A673 (cell line): Measurements from ENCODE around the gene NET1. TPM values are rescaled to one million over a fixed set of nuclear protein-coding genes. Genes with fewer than 3 reads are reported as not detected.

Experiments used
- BruUV-seq: library from RNA; stranded (reverse); fragments of 400-500 nt; replicated peaks from 2 replicates; lab custom pipeline; 2021; lab: Mats Ljungman, UMichigan
- CTCF ChIA-PET: fragments of 300-600 bp; sonication (Branson Sonifier 250); formaldehyde crosslinking; loops from one replicate; lab custom pipeline; 2022; ENCODE audit warnings: antibody characterized with exemption; lab: Charles Lee
- POLR2A ChIA-PET: fragments of 300-600 bp; sonication (Branson Sonifier 250); formaldehyde crosslinking; loops from one replicate; lab custom pipeline; 2022; ENCODE audit warnings: antibody characterized with exemption; ENCODE audit not compliant: low non-redundant PET; lab: Charles Lee
- DNase-seq: peaks from one replicate; pipeline ENCODE4 v3.0.0-alpha.2; 2015; ENCODE audit warnings: low spot score
- H3K27ac ChIP-seq: fragments of 200-600 bp; sonication (generic); 2 replicates; pipeline ENCODE4 v1.5.1; 2016; ENCODE audit warnings: mixed run types, low read depth, mild to moderate bottlenecking, mixed read lengths, antibody characterized with exemption, low read length; ENCODE audit not compliant: poor library complexity, severe bottlenecking
- H3K27me3 ChIP-seq: fragments of 200-600 bp; sonication (generic); replicated peaks from 2 replicates; pipeline ENCODE4 v1.6.1; 2017; ENCODE audit warnings: mixed run types, low read depth, mild to moderate bottlenecking, mixed read lengths, antibody characterized with exemption, low read length; ENCODE audit not compliant: insufficient read depth, poor library complexity
- H3K36me3 ChIP-seq: fragments of 200-600 bp; sonication (generic); 2 replicates; pipeline ENCODE4 v1.6.1; 2016; ENCODE audit warnings: mixed run types, mild to moderate bottlenecking, mixed read lengths, antibody characterized with exemption, low read length; ENCODE audit not compliant: insufficient read depth, poor library complexity, severe bottlenecking
- H3K4me1 ChIP-seq: fragments of 200-600 bp; sonication (generic); 2 replicates; pipeline ENCODE4 v1.6.1; 2017; ENCODE audit warnings: mixed run types, mild to moderate bottlenecking, mixed read lengths, antibody characterized with exemption, low read length; ENCODE audit not compliant: insufficient read depth, poor library complexity, severe bottlenecking
- H3K4me3 ChIP-seq: fragments of 200-600 bp; sonication (generic); 2 replicates; pipeline ENCODE4 v1.5.1; 2016; ENCODE audit warnings: low read depth, mixed run types, mild to moderate bottlenecking, mixed read lengths, low read length; ENCODE audit not compliant: poor library complexity, severe bottlenecking
- H3K9me3 ChIP-seq: fragments of 200-600 bp; sonication (generic); 2 replicates; pipeline ENCODE4 v1.6.1; 2016; ENCODE audit warnings: mixed run types, low read depth, mild to moderate bottlenecking, mixed read lengths, antibody characterized with exemption, low read length; ENCODE audit not compliant: poor library complexity, severe bottlenecking
- EZH2 ChIP-seq: fragments of 200-600 bp; sonication (generic); IDR thresholded peaks from 2 replicates; pipeline ENCODE4 v1.6.1; 2017; ENCODE audit warnings: borderline replicate concordance, low read depth, mild to moderate bottlenecking, mixed read lengths, antibody characterized with exemption, low read length; ENCODE audit not compliant: poor library complexity, severe bottlenecking
- intact Hi-C: fragments of 100-400 bp; cut with micrococcal nuclease; formaldehyde crosslinking; loops from one replicate; pipeline ENCODE4 v1.10.0; 2022; ENCODE audit not compliant: unreplicated experiment
- total RNA-seq: library from RNA; stranded (reverse); gene quantifications from 2 replicates; pipeline ENCODE4 v1.2.3, GENCODE V29; 2021
- TF ChIP-seq, protein P1 (sequence below): fragments of 300-800, 200-600 bp; sonication (generic); conservative IDR thresholded peaks from 2 replicates; pipeline ENCODE4 v1.5.1; 2017; ENCODE audit warnings: low read depth, mild to moderate bottlenecking, antibody characterized with exemption, low read length, moderate library complexity, mixed read lengths

NET1 gene
- total RNA-seq, 1 experiment from 2014 or later, result 71.4 TPM

DNA sequence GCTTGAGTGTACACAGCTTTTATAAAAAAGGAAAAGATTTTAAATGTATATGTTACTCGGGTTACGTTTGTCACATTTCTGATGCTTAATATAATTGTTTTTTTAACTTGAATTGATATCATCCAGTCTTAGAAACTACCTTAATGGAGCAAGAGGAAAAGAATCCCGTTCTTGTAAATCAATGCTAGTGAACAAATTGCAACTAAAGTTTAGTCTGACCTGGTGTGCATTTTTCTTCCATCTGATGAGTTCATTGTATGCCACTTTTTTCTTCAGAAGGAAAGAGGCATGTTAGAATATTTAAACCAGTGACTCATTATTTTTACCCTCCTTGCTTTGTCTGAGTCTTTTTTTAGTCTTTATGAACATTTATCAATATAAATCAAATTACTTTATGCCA lies 34.7 kb downstream of the NET1 start:
- Histone ChIP-seq H3K36me3 (peaks cover 12% of the 10 kb centered on the region), H3K9me3 (no peaks in the 10 kb centered on the region), H3K4me1 (peaks cover 16% of the 10 kb centered on the region), H3K27me3 (no peaks in the 10 kb centered on the region), H3K27ac (peak overlapping the region; percentile 59), H3K4me3 (peak overlapping the region; percentile 42)
- intact Hi-C loops, result loop anchor here (10.0 kb wide), 2 partner anchors 428 to 958 kb away; no protein-coding TSS in a partner anchor
- ChIA-PET CTCF (interaction anchor here (0.9 kb wide), 1 partner anchor 176 kb away, joined by 3 read pairs; no protein-coding TSS in a partner anchor), POLR2A (interaction anchor here (0.6 kb wide), 1 partner anchor 641 kb away, joined by 3 read pairs; no protein-coding TSS in a partner anchor)
- no peak for DNase-seq
- TF ChIP-seq, protein P1, sequence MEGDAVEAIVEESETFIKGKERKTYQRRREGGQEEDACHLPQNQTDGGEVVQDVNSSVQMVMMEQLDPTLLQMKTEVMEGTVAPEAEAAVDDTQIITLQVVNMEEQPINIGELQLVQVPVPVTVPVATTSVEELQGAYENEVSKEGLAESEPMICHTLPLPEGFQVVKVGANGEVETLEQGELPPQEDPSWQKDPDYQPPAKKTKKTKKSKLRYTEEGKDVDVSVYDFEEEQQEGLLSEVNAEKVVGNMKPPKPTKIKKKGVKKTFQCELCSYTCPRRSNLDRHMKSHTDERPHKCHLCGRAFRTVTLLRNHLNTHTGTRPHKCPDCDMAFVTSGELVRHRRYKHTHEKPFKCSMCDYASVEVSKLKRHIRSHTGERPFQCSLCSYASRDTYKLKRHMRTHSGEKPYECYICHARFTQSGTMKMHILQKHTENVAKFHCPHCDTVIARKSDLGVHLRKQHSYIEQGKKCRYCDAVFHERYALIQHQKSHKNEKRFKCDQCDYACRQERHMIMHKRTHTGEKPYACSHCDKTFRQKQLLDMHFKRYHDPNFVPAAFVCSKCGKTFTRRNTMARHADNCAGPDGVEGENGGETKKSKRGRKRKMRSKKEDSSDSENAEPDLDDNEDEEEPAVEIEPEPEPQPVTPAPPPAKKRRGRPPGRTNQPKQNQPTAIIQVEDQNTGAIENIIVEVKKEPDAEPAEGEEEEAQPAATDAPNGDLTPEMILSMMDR, result no peak
- no peak for TF ChIP-seq EZH2
- no TSS peak for BruUV-seq

DNA sequence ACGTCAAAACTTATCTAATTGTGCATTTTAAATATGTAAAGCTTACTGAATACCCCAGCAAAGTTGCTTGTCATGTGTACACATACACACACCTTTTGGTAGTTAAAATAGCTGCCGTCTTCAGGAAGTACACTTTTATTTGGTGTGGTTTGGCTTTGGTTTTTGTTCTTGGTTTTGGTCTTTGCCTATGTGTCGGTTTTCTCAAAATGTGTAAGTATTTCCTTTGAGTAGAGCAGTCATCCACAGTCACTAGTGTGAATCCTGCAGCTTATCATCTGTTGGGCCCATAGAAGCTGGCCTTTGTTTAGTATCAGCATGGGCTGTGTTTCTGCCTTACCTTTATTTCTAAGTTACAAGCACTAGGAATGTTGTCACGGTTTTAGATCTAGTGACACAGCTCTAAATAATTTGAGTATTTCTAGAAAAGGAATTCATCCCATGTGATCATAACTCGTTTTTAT lies 35.3 kb downstream of the NET1 start:
- Histone ChIP-seq H3K36me3 (peaks cover 18% of the 10 kb centered on the region), H3K4me3 (peak overlapping the region; percentile 42), H3K27me3 (no peaks in the 10 kb centered on the region), H3K4me1 (peaks cover 16% of the 10 kb centered on the region), H3K9me3 (no peaks in the 10 kb centered on the region), H3K27ac (no peak overlapping the region)
- CTCF ChIA-PET, result interaction anchor here (0.9 kb wide), 1 partner anchor 175 kb away, joined by 3 read pairs; no protein-coding TSS in a partner anchor
- intact Hi-C loops, result loop anchor here (10.0 kb wide), 2 partner anchors 427 to 957 kb away; no protein-coding TSS in a partner anchor
- no TSS peak for BruUV-seq
- POLR2A ChIA-PET, result no interaction called here
- no peak for DNase-seq
- TF ChIP-seq EZH2, result no peak
- TF ChIP-seq, protein P1, result no peak

DNA sequence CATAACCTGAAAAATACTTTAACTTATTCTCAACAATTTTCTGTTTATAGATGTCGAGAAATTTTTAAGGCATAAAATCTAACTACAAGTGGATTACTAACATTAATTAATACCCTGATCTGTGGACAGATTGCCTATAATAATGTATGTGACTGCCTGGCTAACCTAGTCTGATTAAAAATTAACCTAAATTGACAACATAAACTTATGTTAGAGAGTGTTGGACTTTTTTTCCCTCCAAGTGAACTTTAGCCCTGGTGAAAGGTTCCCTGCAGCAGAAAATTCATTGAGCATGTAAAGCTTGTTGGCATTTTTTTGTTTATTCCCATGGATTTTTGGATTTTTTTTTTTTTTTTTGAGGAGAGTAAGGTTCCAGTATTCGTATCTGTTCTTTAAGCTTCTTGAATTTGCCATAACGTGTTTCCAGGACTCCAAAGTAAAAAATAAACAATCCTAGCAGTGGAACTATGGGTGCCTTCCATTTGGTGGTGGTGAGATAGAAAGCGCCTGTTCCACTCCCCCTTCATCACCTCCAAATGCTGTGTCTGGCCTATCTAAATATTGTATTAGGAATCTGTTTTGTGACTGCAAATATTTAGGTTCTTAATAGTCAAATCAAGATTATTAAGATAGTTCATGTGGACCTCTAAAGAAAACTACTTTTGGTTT lies 36.1 kb downstream of the NET1 start:
- Histone ChIP-seq H3K36me3 (peaks cover 26% of the 10 kb centered on the region), H3K27me3 (no peaks in the 10 kb centered on the region), H3K27ac (no peak overlapping the region), H3K4me1 (peaks cover 16% of the 10 kb centered on the region), H3K4me3 (peak overlapping the region; percentile 42), H3K9me3 (no peaks in the 10 kb centered on the region)
- ChIA-PET POLR2A (no interaction called here), CTCF (no interaction called here)
- no peak for DNase-seq
- intact Hi-C loops, result loop anchor here (10.0 kb wide), 2 partner anchors 426 to 956 kb away; no protein-coding TSS in a partner anchor
- no TSS peak for BruUV-seq
- TF ChIP-seq EZH2, result no peak
- TF ChIP-seq, protein P1, result no peak
